K562 (cell line): Measurements from ENCODE around the gene KMT2A. TPM values are rescaled to one million over a fixed set of nuclear protein-coding genes. Genes with fewer than 3 reads are reported as not detected.
A peak's percentile ranks its signal among the peaks of the same experiment; 100 is the strongest.

ENCODE experiments used
- ATAC-seq: fragments of 200-7000 bp; cut with Tn5 transposase; 3 replicates; pipeline ENCODE4 v1.9.1; 2020; ENCODE audit warnings: moderate library complexity
- BruUV-seq: library from RNA; stranded (reverse); fragments of 400-500 nt; replicated peaks from 2 replicates; lab custom pipeline; 2021; lab: Mats Ljungman, UMichigan
- CTCF ChIA-PET: fragments of 300-600 bp; formaldehyde crosslinking; extraction: SDS; loops from one replicate; lab custom pipeline; 2021; ENCODE audit warnings: low intra/inter-chr PET ratio; lab: Yijun Ruan, JAX
- POLR2A ChIA-PET: fragments of 300-600, 350-650 bp; sonication (Branson Sonifier 250); formaldehyde crosslinking; extraction: SDS; loops from one replicate; lab custom pipeline; 2021; ENCODE audit warnings: antibody characterized with exemption, inconsistent platforms; lab: Yijun Ruan, JAX
- DNase-seq, 4 experiments: peaks; one replicate each; pipeline versions ENCODE4 v3.0.0 to v3.0.0-alpha.2; 2011 to 2018; ENCODE audit warnings: low spot score in 3 of 4, mixed read lengths in 3 of 4; ENCODE audit errors: extremely low read depth in 1 of 4
- FAIRE-seq: peaks from 2 replicates; lab custom pipeline; 2011; peaks lifted over from hg19 to GRCh38; lab: Jason Lieb, UNC
- H2AFZ ChIP-seq: 2 replicates; pipeline ENCODE4 v1.6.0; 2011; ENCODE audit warnings: low read depth, low read length, control low read depth, inconsistent platforms
- H3K27ac ChIP-seq: fragments of 200-600 bp; 3 replicates; pipeline ENCODE4 v1.8.0; 2011; ENCODE audit warnings: low read depth, mild to moderate bottlenecking, control low read depth, inconsistent platforms, low read length, moderate library complexity, mixed read lengths; ENCODE audit errors: extremely low read depth
- H3K27me3 ChIP-seq, 2 experiments: fragments of 300-600 bp in 1 of 2; 2 replicates in 1 of 2; 3 replicates in 1 of 2; pipeline versions ENCODE4 v1.6.0 to v1.8.0; 2011; ENCODE audit warnings: inconsistent platforms in 2 of 2, low read length in 2 of 2, mild to moderate bottlenecking in 1 of 2, mixed read lengths in 1 of 2, moderate library complexity in 1 of 2; ENCODE audit not compliant: control insufficient read depth in 2 of 2, insufficient read depth in 2 of 2
- H3K36me3 ChIP-seq: fragments of 300-600 bp; 3 replicates; pipeline ENCODE4 v1.8.0; 2011; ENCODE audit warnings: mild to moderate bottlenecking, low read length, inconsistent platforms; ENCODE audit not compliant: control insufficient read depth, insufficient read depth
- H3K4me1 ChIP-seq, 2 experiments: fragments of 200-600 bp in 1 of 2; replicated peaks in 1 of 2; 2 replicates in 1 of 2; 3 replicates in 1 of 2; pipeline versions ENCODE4 v1.5.1 to v1.8.0; 2011; ENCODE audit warnings: inconsistent platforms in 2 of 2, low read length in 2 of 2, mild to moderate bottlenecking in 1 of 2, mixed read lengths in 1 of 2, moderate library complexity in 1 of 2; ENCODE audit not compliant: control insufficient read depth in 2 of 2, insufficient read depth in 2 of 2
- H3K4me2 ChIP-seq: 2 replicates; pipeline ENCODE4 v1.6.1; 2011; ENCODE audit warnings: low read length, control low read depth, inconsistent platforms, mixed read lengths; ENCODE audit not compliant: insufficient read depth
- H3K4me3 ChIP-seq: fragments of 200-600 bp; sonication (generic), shearing (Covaris generic); 2 replicates; pipeline ENCODE4 v1.5.1; 2016; ENCODE audit warnings: control low read depth, inconsistent platforms
- H3K79me2 ChIP-seq: fragments of 200-600 bp; 3 replicates; pipeline ENCODE4 v1.8.0; 2011; ENCODE audit warnings: low read length, inconsistent platforms; ENCODE audit not compliant: control insufficient read depth, insufficient read depth
- H3K9ac ChIP-seq, 2 experiments: 2 replicates each; pipeline versions ENCODE4 v1.6.0 to v1.6.1; 2011; ENCODE audit warnings: low read depth in 2 of 2, low read length in 2 of 2, control low read depth in 1 of 2, inconsistent platforms in 1 of 2, mild to moderate bottlenecking in 1 of 2, mixed read lengths in 1 of 2; ENCODE audit not compliant: insufficient read depth in 1 of 2
- H3K9me1 ChIP-seq: one replicate; pipeline ENCODE4 v1.6.0; 2011; ENCODE audit warnings: inconsistent platforms, mild to moderate bottlenecking, low read length, moderate library complexity; ENCODE audit not compliant: control insufficient read depth, insufficient read depth
- H3K9me3 ChIP-seq: replicated peaks from 2 replicates; pipeline ENCODE4 v1.5.1; 2011; ENCODE audit warnings: low read depth, low read length, inconsistent platforms; ENCODE audit not compliant: control insufficient read depth, insufficient read depth
- H4K20me1 ChIP-seq: replicated peaks from 2 replicates; pipeline ENCODE4 v1.6.1; 2011; ENCODE audit warnings: low read length, inconsistent platforms, mixed read lengths; ENCODE audit not compliant: control insufficient read depth, insufficient read depth
- ATF3 ChIP-seq, 2 experiments: fragments of 450-650 bp in 1 of 2; sonication (generic) in 1 of 2; formaldehyde crosslinking in 1 of 2; IDR thresholded peaks in 1 of 2; conservative IDR thresholded peaks in 1 of 2; 2 replicates each; pipeline versions ENCODE4 v1.6.1 to v1.8.1; 2016 to 2023; ENCODE audit warnings: mild to moderate bottlenecking in 2 of 2, moderate library complexity in 2 of 2, inconsistent platforms in 1 of 2, missing genetic modification reagents in 1 of 2
- DPF2 ChIP-seq: fragments of 450-650 bp; IDR thresholded peaks from 2 replicates; pipeline ENCODE4 v1.6.1; 2016
- FOSL1 ChIP-seq: fragments of 200-800 bp; sonication (Bioruptor generic); conservative IDR thresholded peaks from 2 replicates; pipeline ENCODE4 v1.6.1; 2016; ENCODE audit warnings: missing genetic modification characterization, missing compliant biosample characterization
- HLTF ChIP-seq: fragments of 450-650 bp; IDR thresholded peaks from 2 replicates; pipeline ENCODE4 v1.6.1; 2016
- JUN ChIP-seq, 2 experiments: sonication (generic) in 1 of 2; formaldehyde crosslinking in 1 of 2; IDR thresholded peaks; 2 replicates each; pipeline versions ENCODE4 v1.6.1 to v1.8.0; 2012 to 2022; ENCODE audit warnings: borderline replicate concordance in 2 of 2, mild to moderate bottlenecking in 2 of 2, improper control_type of control experiment in 1 of 2, low read depth in 1 of 2, low read length in 1 of 2, missing genetic modification reagents in 1 of 2
- JUND ChIP-seq, 2 experiments: IDR thresholded peaks; 2 replicates in 1 of 2; 3 replicates in 1 of 2; pipeline ENCODE4 v1.6.1; 2011; ENCODE audit warnings: borderline replicate concordance in 2 of 2, low read depth in 2 of 2, low read length in 2 of 2, improper control_type of control experiment in 1 of 2, missing biosample characterization in 1 of 2, missing genetic modification characterization in 1 of 2, missing genetic modification reagents in 1 of 2
- MEF2D ChIP-seq: conservative IDR thresholded peaks from 2 replicates; pipeline ENCODE4 v1.6.1; 2016; ENCODE audit warnings: low read depth, missing genetic modification characterization, missing compliant biosample characterization
- ZNF253 ChIP-seq: fragments of 250-450 bp; sonication (Bioruptor Pico); conservative IDR thresholded peaks from 2 replicates; pipeline ENCODE4 v1.6.1; 2021; ENCODE audit warnings: mild to moderate bottlenecking
- ZNF263 ChIP-seq: sonication (generic); formaldehyde crosslinking; IDR thresholded peaks from 2 replicates; pipeline ENCODE4 v1.8.0; 2022; ENCODE audit warnings: mild to moderate bottlenecking, missing genetic modification reagents, borderline replicate concordance
- WGBS: fragments of 100-300 bp; shearing (Covaris generic); methylation state at CpG from one replicate; pipeline ENCODE4 v1.1.6; 2016; ENCODE audit warnings: low coverage, mixed read lengths; ENCODE audit not compliant: insufficient coverage; ENCODE audit errors: missing lambda C conversion rate; 5-methylcytosine and 5-hydroxymethylcytosine counted together
- in situ Hi-C: fragments of 300-500 bp; cut with MboI; formaldehyde crosslinking; loops from 4 replicates; pipeline ENCODE4 v1.15.0; 2018; ENCODE audit warnings: inconsistent platforms, mixed read lengths
- intact Hi-C: fragments of 100-400 bp; cut with micrococcal nuclease; formaldehyde crosslinking; loops from 2 replicates; pipeline ENCODE4 v1.14.2; 2022
- polyA plus RNA-seq, 8 experiments: library from polyadenylated mRNA; depleted of rRNA in 4 of 8; stranded (reverse) in 5 of 8; unstranded in 3 of 8; fragments of >200 nt; fragmentation: Nextera tagmentation in 2 of 8; fragmentation: Illumina TruSeq in 1 of 8; extraction: Ambion mirVana in 2 of 8; extraction: Trizol in 1 of 8; gene quantifications; 2 replicates each; pipeline versions ENCODE4 v1.2.1 to v1.2.3, GENCODE V29; 2011 to 2014; ENCODE audit warnings: inconsistent platforms in 1 of 8, missing spikeins in 1 of 8
- total RNA-seq, 7 experiments: library from RNA; depleted of rRNA in 6 of 7; stranded (reverse); fragments of >200 nt in 6 of 7; fragmentation: Illumina TruSeq in 2 of 7; extraction: Trizol in 2 of 7; gene quantifications; 2 replicates each; pipeline versions ENCODE4 v1.2.1 to v1.2.3, GENCODE V29; 2011 to 2021; ENCODE audit warnings: low replicate concordance in 1 of 7
- TF ChIP-seq, protein P1 (sequence below): sonication (generic); formaldehyde crosslinking; IDR thresholded peaks from 2 replicates; pipeline ENCODE4 v1.8.1; 2023; ENCODE audit warnings: missing genetic modification reagents, mild to moderate bottlenecking, borderline replicate concordance

The KMT2A gene
- total and polyA plus RNA-seq, 9 of the 15 experiments (the other 6 are each of a cell fraction or from before 2014, with no cell fraction given) = 9.6 to 59.9 (median 32.6) TPM

DNA sequence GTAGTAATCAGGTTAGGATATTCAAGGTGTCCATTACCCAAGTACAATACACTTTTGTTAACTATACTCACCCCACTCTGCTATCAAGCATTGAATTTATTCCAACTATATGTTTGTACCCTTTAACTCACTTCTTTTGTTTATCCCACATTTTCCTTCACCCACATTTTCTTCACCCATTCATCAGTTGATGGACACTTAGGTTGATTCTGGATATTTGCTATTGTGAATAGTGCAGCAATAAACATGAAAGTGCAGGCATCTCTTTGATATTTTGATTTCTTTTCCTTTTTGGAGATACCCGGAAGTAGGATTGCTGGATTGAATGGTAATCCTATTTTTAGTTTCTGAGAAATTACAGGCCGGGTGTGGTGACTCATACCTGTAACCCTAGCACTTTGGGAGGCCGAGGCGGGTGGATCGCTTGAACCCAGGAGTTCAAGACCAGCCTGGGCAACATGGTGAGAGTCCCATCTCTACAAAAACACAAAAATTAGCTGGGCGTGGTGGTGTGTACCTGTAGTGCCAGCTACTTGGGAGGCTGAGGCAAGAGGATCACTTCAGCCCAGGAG lies 101.2 kb downstream of the KMT2A start:
- H3K4me3 ChIP-seq = no peak overlapping the region
- FAIRE-seq (no peak), ATAC-seq (no peak), DNase-seq (peak in 1 of 4 experiments; percentile 44)
- no peaks in the 10 kb centered on the region for H3K9me1 ChIP-seq
- H3K4me1 ChIP-seq = peaks cover 11 to 14% of the 10 kb centered on the region in 2 experiments
- no peaks in the 10 kb centered on the region for H3K9me3 ChIP-seq
- no peaks in the 10 kb centered on the region for H3K79me2 ChIP-seq
- H4K20me1 ChIP-seq = no peaks in the 10 kb centered on the region
- H3K27me3 ChIP-seq = no peaks in the 10 kb centered on the region
- ChIA-PET CTCF (no interaction called here), POLR2A (no interaction called here)
- in situ Hi-C loops (no loop called here), intact Hi-C loops (no loop called here)
- WGBS = 9% methylated on average over 6 of the region's 6 CpGs
- 0 out of 3 replicates have a peak overlapping the region, but pooled peaks have one; percentile 18 for H3K27ac ChIP-seq
- peak overlapping the region; percentile 65 for H2AFZ ChIP-seq
- no peaks in the 10 kb centered on the region for H3K36me3 ChIP-seq
- H3K9ac ChIP-seq = no peak overlapping the region
- BruUV-seq = no TSS peak
- H3K4me2 ChIP-seq = no peak overlapping the region
- TF ChIP-seq ZNF263 (CRISPR knock-in tag) = no peak
- 0 out of 2 replicates have a peak, but pooled peaks have one; percentile 44 for TF ChIP-seq JUN (IDR thresholded peaks at IDR 0.05; ENCODE audit: borderline replicate concordance, low read depth, low read length)
- no peak for TF ChIP-seq JUN (CRISPR knock-in tag; IDR thresholded peaks at IDR 0.05; ENCODE audit: borderline replicate concordance)
- TF ChIP-seq, protein P1, sequence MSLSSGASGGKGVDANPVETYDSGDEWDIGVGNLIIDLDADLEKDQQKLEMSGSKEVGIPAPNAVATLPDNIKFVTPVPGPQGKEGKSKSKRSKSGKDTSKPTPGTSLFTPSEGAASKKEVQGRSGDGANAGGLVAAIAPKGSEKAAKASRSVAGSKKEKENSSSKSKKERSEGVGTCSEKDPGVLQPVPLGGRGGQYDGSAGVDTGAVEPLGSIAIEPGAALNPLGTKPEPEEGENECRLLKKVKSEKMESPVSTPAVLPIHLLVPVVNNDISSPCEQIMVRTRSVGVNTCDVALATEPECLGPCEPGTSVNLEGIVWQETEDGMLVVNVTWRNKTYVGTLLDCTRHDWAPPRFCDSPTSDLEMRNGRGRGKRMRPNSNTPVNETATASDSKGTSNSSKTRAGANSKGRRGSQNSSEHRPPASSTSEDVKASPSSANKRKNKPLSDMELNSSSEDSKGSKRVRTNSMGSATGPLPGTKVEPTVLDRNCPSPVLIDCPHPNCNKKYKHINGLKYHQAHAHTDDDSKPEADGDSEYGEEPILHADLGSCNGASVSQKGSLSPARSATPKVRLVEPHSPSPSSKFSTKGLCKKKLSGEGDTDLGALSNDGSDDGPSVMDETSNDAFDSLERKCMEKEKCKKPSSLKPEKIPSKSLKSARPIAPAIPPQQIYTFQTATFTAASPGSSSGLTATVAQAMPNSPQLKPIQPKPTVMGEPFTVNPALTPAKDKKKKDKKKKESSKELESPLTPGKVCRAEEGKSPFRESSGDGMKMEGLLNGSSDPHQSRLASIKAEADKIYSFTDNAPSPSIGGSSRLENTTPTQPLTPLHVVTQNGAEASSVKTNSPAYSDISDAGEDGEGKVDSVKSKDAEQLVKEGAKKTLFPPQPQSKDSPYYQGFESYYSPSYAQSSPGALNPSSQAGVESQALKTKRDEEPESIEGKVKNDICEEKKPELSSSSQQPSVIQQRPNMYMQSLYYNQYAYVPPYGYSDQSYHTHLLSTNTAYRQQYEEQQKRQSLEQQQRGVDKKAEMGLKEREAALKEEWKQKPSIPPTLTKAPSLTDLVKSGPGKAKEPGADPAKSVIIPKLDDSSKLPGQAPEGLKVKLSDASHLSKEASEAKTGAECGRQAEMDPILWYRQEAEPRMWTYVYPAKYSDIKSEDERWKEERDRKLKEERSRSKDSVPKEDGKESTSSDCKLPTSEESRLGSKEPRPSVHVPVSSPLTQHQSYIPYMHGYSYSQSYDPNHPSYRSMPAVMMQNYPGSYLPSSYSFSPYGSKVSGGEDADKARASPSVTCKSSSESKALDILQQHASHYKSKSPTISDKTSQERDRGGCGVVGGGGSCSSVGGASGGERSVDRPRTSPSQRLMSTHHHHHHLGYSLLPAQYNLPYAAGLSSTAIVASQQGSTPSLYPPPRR (CRISPR knock-in tag) = no peak
- 0 out of 2 replicates have a peak, but pooled peaks have one; percentile 20 for TF ChIP-seq DPF2
- TF ChIP-seq MEF2D (tag) = peak; percentile 56; the same call in 1 of the 2 replicates
- TF ChIP-seq FOSL1 (tag) = peak; percentile 77
- TF ChIP-seq HLTF = no peak
- TF ChIP-seq ATF3 (IDR thresholded peaks at IDR 0.05) = peak; percentile 89
- no peak; the same call in 1 of the 2 replicates for TF ChIP-seq ATF3 (CRISPR knock-in tag; conservative IDR thresholded peaks at IDR 0.05)
- TF ChIP-seq JUND (IDR thresholded peaks at IDR 0.05; ENCODE audit: borderline replicate concordance, low read depth, low read length) = peak; percentile 78
- peak; percentile 44; the same call in 1 of the 3 replicates for TF ChIP-seq JUND (tag; IDR thresholded peaks at IDR 0.05; ENCODE audit: borderline replicate concordance, low read depth, low read length)
- TF ChIP-seq ZNF253 (CRISPR knock-in tag) = no peak
